ENCODE results near the gene TTC33.

- TF ChIP-seq CTCF (IDR thresholded peaks at IDR 0.05) (no peak), POLR2A (IDR thresholded peaks at IDR 0.05) (no peak)
These were observed 17.3 kb downstream of the TTC33 start for GRCh38 chr5:40738502-40738901.
